Measurements from ENCODE around the gene GNAI3.

- TF ChIP-seq CTCF (IDR thresholded peaks at IDR 0.05) (no peak), POLR2AphosphoS5 (IDR thresholded peaks at IDR 0.05) (no peak), POLR2A (IDR thresholded peaks at IDR 0.05) (no peak), EP300 (IDR thresholded peaks at IDR 0.05) (no peak)
These were observed 106.1 kb downstream of the GNAI3 start for GRCh38 chr1:109654519-109654918.

All from upper lobe of left lung (tissue), 4 donors.